B cell (primary cell): Measurements from ENCODE around the gene CHIT1. TPM values are rescaled to one million over a fixed set of nuclear protein-coding genes. Genes with fewer than 3 reads are reported as not detected.

ENCODE experiments used
- ATAC-seq: fragments of 200-7000 bp; cut with Tn5 transposase; one replicate; pipeline ENCODE4 v1.10.0; 2021; ENCODE audit warnings: low read depth, mild to moderate bottlenecking, moderate number of reproducible peaks, moderate library complexity
- CTCF ChIA-PET: fragments of 350-600 bp; sonication (Branson Sonifier 250); formaldehyde crosslinking; loops from one replicate; lab custom pipeline; 2021; ENCODE audit warnings: antibody characterized with exemption, inconsistent platforms; lab: Charles Lee
- POLR2A ChIA-PET: fragments of 350-600 bp; sonication (Branson Sonifier 250); formaldehyde crosslinking; loops from one replicate; lab custom pipeline; 2021; ENCODE audit warnings: antibody characterized with exemption; lab: Charles Lee
- DNase-seq: peaks from one replicate; pipeline ENCODE4 v3.0.0; 2013
- H2AFZ ChIP-seq: 2 replicates; pipeline ENCODE4 v1.6.1; 2012; ENCODE audit warnings: mild to moderate bottlenecking, low read depth, low read length; ENCODE audit not compliant: insufficient read depth, poor library complexity, severe bottlenecking
- H3K27ac ChIP-seq, 2 donors: 1 replicate in 1 of 2; 2 replicates in 1 of 2; pipeline ENCODE4 v1.5.1; 2012 to 2013; ENCODE audit warnings: low read length in 2 of 2, mild to moderate bottlenecking in 2 of 2, moderate library complexity in 1 of 2
- H3K27me3 ChIP-seq, 4 experiments: fragments of 200-600 bp in 1 of 4; sonication (generic) in 1 of 4; replicated peaks in 1 of 4; 1 replicate in 2 of 4; 2 replicates in 2 of 4; pipeline versions ENCODE4 v1.6.1 to v1.7.0; 2013 to 2016; ENCODE audit warnings: low read length in 3 of 4, mild to moderate bottlenecking in 2 of 4, mixed read lengths in 1 of 4, moderate library complexity in 1 of 4; ENCODE audit not compliant: insufficient read depth in 4 of 4, control insufficient read depth in 3 of 4; ENCODE audit errors: control extremely low read depth in 1 of 4
- H3K36me3 ChIP-seq, 2 experiments: replicated peaks in 1 of 2; 1 replicate in 1 of 2; 2 replicates in 1 of 2; pipeline versions ENCODE4 v1.6.1 to v1.7.1; 2013; ENCODE audit warnings: low read length in 1 of 2; ENCODE audit not compliant: insufficient read depth in 2 of 2, control insufficient read depth in 1 of 2; ENCODE audit errors: control extremely low read depth in 1 of 2, extremely low read depth in 1 of 2
- H3K4me1 ChIP-seq, 2 donors: fragments of 200-600 bp in 1 of 2; sonication (generic) in 1 of 2; 1 replicate in 1 of 2; 2 replicates in 1 of 2; pipeline versions ENCODE4 v1.5.1 to v1.6.1; 2013 to 2017; ENCODE audit warnings: low read length in 2 of 2; ENCODE audit not compliant: control insufficient read depth in 2 of 2, insufficient read depth in 2 of 2
- H3K4me2 ChIP-seq: replicated peaks from 2 replicates; pipeline ENCODE3; 2012; ENCODE audit warnings: mild to moderate bottlenecking, low read depth, low read length; ENCODE audit not compliant: poor library complexity, severe bottlenecking
- H3K4me3 ChIP-seq, 5 experiments: fragments of 200-600 bp in 1 of 5; sonication (generic) in 1 of 5; 1 replicate in 3 of 5; 2 replicates in 2 of 5; pipeline versions ENCODE4 v1.5.1 to v1.7.0; 2011 to 2016; ENCODE audit warnings: low read length in 4 of 5, mild to moderate bottlenecking in 4 of 5, low read depth in 2 of 5, control low read depth in 1 of 5, moderate library complexity in 1 of 5; ENCODE audit not compliant: insufficient read depth in 1 of 5; ENCODE audit errors: control extremely low read depth in 1 of 5, extremely low read depth in 1 of 5
- H3K79me2 ChIP-seq: fragments of 200-600 bp; sonication (generic); one replicate; pipeline ENCODE4 v1.6.0; 2016; ENCODE audit warnings: low read length; ENCODE audit not compliant: control insufficient read depth, insufficient read depth
- H3K9ac ChIP-seq: fragments of 200-600 bp; sonication (generic); 2 replicates; pipeline ENCODE4 v1.6.1; 2017; ENCODE audit warnings: mild to moderate bottlenecking, low read length, moderate library complexity
- H3K9me3 ChIP-seq, 3 donors: one replicate each; pipeline versions ENCODE4 v1.6.1 to v1.7.1; 2013; ENCODE audit warnings: low read length in 2 of 3; ENCODE audit not compliant: control insufficient read depth in 2 of 3, insufficient read depth in 1 of 3; ENCODE audit errors: control extremely low read depth in 1 of 3
- H4K20me1 ChIP-seq: 2 replicates; pipeline ENCODE4 v1.6.0; 2012; ENCODE audit warnings: mild to moderate bottlenecking, low read length; ENCODE audit not compliant: insufficient read depth, control insufficient read depth, poor library complexity, severe bottlenecking
- H3K27ac Mint-ChIP-seq: one replicate; pipeline ENCODE4 v1.8.0; 2021; ENCODE audit warnings: mixed read lengths
- H3K27me3 Mint-ChIP-seq: one replicate; pipeline ENCODE4 v1.8.0; 2021; ENCODE audit warnings: mixed read lengths
- H3K4me1 Mint-ChIP-seq: one replicate; pipeline ENCODE4 v1.8.0; 2021; ENCODE audit warnings: mixed read lengths
- H3K4me3 Mint-ChIP-seq: one replicate; pipeline ENCODE4 v1.8.0; 2021; ENCODE audit warnings: mixed read lengths
- H3K9me3 Mint-ChIP-seq: one replicate; pipeline ENCODE4 v1.8.0; 2022; ENCODE audit warnings: mixed read lengths; ENCODE audit not compliant: insufficient read depth
- EZH2 ChIP-seq: IDR thresholded peaks from 2 replicates; pipeline ENCODE4 v1.6.1; 2012; ENCODE audit warnings: borderline replicate concordance, low read depth, mild to moderate bottlenecking, moderate library complexity, low read length; ENCODE audit not compliant: insufficient read depth, poor library complexity, severe bottlenecking
- WGBS: methylation state at CpG from one replicate; pipeline ENCODE4 v1.1.5; 2013; ENCODE audit warnings: missing lambda C conversion rate; ENCODE audit not compliant: insufficient coverage; 5-methylcytosine and 5-hydroxymethylcytosine counted together
- intact Hi-C: fragments of 100-400 bp; cut with micrococcal nuclease; formaldehyde crosslinking; loops from one replicate; pipeline ENCODE4 v1.10.0; 2022
- polyA plus RNA-seq: library from polyadenylated mRNA; depleted of rRNA; stranded (reverse); fragments of >200 nt; gene quantifications from 2 replicates; pipeline ENCODE4 v1.2.3, GENCODE V29; 2012
- total RNA-seq, 2 donors: library from RNA; stranded (reverse); fragments of 120-200 nt in 1 of 2; gene quantifications; 1 replicate in 1 of 2; 2 replicates in 1 of 2; pipeline versions ENCODE4 v1.2.3 to v1.2.4, GENCODE V29; 2013 to 2022
- TF ChIP-seq, protein P1 (sequence below): fragments of 200-600 bp; IDR thresholded peaks from one replicate; pipeline ENCODE4 v1.8.0; 2022; ENCODE audit warnings: antibody characterized with exemption, mild to moderate bottlenecking

The CHIT1 gene
- total and polyA plus RNA-seq, 2 donors (not counting 1 experiment from before 2014, with no cell fraction given), result 2.0 to 8.2 TPM

- TF ChIP-seq EZH2, result no peak
- TF ChIP-seq, protein P1, sequence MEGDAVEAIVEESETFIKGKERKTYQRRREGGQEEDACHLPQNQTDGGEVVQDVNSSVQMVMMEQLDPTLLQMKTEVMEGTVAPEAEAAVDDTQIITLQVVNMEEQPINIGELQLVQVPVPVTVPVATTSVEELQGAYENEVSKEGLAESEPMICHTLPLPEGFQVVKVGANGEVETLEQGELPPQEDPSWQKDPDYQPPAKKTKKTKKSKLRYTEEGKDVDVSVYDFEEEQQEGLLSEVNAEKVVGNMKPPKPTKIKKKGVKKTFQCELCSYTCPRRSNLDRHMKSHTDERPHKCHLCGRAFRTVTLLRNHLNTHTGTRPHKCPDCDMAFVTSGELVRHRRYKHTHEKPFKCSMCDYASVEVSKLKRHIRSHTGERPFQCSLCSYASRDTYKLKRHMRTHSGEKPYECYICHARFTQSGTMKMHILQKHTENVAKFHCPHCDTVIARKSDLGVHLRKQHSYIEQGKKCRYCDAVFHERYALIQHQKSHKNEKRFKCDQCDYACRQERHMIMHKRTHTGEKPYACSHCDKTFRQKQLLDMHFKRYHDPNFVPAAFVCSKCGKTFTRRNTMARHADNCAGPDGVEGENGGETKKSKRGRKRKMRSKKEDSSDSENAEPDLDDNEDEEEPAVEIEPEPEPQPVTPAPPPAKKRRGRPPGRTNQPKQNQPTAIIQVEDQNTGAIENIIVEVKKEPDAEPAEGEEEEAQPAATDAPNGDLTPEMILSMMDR, result no peak
- H3K36me3 ChIP-seq, result no peaks in the 10 kb centered on the region
- H3K9ac ChIP-seq, result peak overlapping the region; percentile 78
- 34% methylated on average over 17 of the region's 17 CpGs for WGBS
- H3K27ac ChIP-seq, result peak overlapping the region in 1 of 2 donors; percentile 84
- ChIA-PET CTCF (interaction anchor here (0.5 to 37.7 kb wide), 16 partner anchors 10 to 386 kb away, joined by 3 to 1776 read pairs (median 4); partner anchors contain the start of genes BTG2, FMOD and OPTC), POLR2A (interaction anchor here (0.6 to 16.0 kb wide), 11 partner anchors 15 to 1128 kb away, joined by 3 to 307 read pairs (median 5); partner anchors contain the start of gene BTG2)
- H3K9me3 ChIP-seq, result no peaks in the 10 kb centered on the region
- H3K4me1 ChIP-seq, result peaks cover 67 to 73% of the 10 kb centered on the region in 2 donors
- Mint-ChIP-seq H3K4me3 (peak overlapping the region; percentile 86), H3K27me3 (no peaks in the 10 kb centered on the region), H3K27ac (peak overlapping the region; percentile 86), H3K4me1 (peaks cover 64% of the 10 kb centered on the region), H3K9me3 (no peaks in the 10 kb centered on the region)
- peak overlapping the region in 3 of 5 experiments; percentile 11 to 83 (median 45) for H3K4me3 ChIP-seq
- H4K20me1 ChIP-seq, result no peaks in the 10 kb centered on the region
- H3K27me3 ChIP-seq, result no peaks in the 10 kb centered on the region
- H2AFZ ChIP-seq, result peak overlapping the region; percentile 70
- DNase-seq, result no peak
- ATAC-seq, result no peak
- intact Hi-C loops, result loop anchor here (1.0 kb wide), 4 partner anchors 17 to 66 kb away; partner anchors contain the start of gene BTG2
- peak overlapping the region; percentile 97 for H3K4me2 ChIP-seq
- peaks cover 71% of the 10 kb centered on the region for H3K79me2 ChIP-seq
Measured at GRCh38 chr1:203272633-203273205, 43.2 kb upstream of the CHIT1 start.
